HG02571 (cell line): ENCODE measurements around the gene TLCD3A.
"Not testable (repeated sequence)": the region's sequence is repeated elsewhere in the genome, so short reads cannot be mapped to it uniquely, and the experiment has no call there.

Experiments used
- ATAC-seq: cut with Tn5 transposase; IDR thresholded peaks from one replicate; pipeline ENCODE4 v1.9.1; 2021; ENCODE audit warnings: mild to moderate bottlenecking, moderate library complexity; ENCODE audit not compliant: unreplicated experiment

The TLCD3A gene

DNA sequence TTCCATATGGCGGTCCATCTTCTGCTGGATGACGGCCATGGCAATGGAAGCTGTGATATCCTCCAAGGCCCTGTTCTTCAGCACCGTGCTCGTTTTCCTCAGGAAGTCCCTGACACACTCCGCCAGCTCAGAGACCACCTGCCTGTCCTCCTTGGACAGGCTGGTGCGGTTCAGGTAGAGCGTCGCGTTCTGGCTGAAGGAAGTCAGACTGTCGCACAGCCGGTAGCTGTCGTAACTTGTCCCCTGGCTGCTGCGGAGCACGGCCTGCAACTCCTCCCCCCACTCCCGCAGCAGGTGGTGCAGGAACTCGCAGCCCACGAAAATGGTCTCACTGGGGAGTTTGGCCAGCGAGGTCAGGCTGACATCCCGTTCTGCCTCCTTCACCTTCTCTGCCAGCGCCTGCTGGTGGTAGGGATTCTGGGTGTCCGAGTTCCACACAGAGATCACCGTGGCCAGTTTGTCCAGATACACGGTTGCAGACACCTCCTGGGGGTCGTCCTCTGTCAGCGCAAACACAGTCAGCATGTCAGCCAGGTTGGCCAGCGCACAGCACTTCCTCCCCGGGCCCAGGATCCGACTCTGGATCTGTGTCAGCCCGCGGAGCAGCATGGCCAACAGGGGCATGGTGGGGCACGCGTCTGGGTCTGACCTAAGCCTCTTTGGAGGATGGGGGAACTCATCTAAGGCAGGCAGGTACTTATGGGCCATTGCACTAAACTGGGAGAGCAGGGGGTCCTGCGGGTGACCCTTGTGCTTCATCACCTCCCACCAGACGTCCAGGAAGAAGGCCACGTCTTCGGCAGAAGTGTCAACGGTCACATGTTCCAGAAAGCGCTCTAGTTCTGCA is 14.6 kb downstream of the TLCD3A start:
- ATAC-seq = no peak

DNA sequence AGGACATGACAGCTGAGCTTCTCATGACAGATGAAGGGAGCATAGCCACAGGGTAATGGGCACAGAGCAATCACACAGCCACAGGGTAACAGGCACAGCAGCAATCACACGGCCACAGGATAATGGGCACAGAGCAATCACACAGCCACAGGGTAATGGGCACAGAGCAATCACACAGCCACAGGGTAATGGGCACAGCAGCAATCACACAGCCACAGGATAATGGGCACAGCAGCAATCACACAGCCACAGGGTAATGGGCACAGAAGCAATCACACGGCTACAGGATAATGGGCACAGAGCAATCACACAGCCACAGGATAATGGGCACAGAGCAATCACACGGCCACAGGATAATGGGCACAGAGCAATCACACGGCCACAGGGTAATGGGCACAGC is 16.2 kb downstream of the TLCD3A start:
- ATAC-seq = not testable (repeated sequence)

DNA sequence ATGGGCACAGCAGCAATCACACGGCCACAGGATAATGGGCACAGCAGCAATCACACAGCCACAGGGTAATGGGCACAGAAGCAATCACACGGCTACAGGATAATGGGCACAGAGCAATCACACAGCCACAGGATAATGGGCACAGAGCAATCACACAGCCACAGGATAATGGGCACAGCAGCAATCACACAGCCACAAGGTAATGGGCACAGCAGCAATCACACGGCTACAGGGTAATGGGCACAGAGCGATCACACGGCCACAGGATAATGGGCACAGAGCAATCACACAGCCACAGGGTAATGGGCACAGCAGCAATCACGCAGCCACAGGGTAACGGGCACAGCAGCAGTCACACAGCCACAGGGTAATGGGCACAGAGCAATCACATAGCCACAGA is 17.0 kb downstream of the TLCD3A start:
- ATAC-seq = not testable (repeated sequence)

- ATAC-seq = no peak
Observed at GRCh38 chr17:750431-751037, 18.1 kb downstream of the TLCD3A start.

GRCh38 chr17:751269-752001 is 19.0 kb downstream of the TLCD3A start:
- ATAC-seq = peak; percentile 23

GRCh38 chr17:752002-752619 is 19.7 kb downstream of the TLCD3A start, which contains the start of gene GEMIN4:
TSS of gene GEMIN4 (minus strand) at chr17:752264. CDS start at chr17:752142, 122 bp downstream.
- ATAC-seq = peak; percentile 77

- ATAC-seq = no peak
Observed at GRCh38 chr17:752620-753219, 20.3 kb downstream of the TLCD3A start.

- ATAC-seq = no peak
Observed at GRCh38 chr17:753418-753817, 21.0 kb downstream of the TLCD3A start.

DNA sequence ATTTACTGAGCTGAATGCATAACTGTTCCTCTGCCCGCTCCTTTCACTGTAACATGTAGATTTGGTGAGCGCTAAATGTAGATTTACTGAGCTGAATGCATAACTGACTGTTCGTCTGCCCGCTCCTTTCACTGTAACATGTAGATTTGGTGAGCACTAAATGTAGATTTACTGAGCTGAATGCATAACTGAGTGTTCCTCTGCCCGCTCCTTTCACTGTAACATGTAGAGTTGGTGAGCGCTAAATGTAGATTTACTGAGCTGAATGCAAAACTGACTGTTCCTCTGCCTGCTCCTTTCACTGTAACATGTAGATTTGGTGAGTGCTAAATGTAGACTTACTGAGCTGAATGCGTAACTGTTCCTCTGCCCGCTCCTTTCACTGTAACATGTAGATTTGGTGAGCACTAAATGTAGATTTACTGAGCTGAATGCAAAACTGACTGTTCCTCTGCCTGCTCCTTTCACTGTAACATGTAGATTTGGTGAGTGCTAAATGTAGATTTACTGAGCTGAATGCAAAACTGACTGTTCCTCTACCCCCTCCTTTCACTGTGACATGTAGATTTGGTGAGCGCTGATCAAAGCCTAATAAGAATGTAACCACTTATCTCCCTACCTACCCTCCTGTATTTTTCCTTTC is 23.0 kb downstream of the TLCD3A start:
- not testable (repeated sequence) for ATAC-seq

- not testable (repeated sequence) for ATAC-seq
Observed at GRCh38 chr17:756010-756567, 23.7 kb downstream of the TLCD3A start.

DNA sequence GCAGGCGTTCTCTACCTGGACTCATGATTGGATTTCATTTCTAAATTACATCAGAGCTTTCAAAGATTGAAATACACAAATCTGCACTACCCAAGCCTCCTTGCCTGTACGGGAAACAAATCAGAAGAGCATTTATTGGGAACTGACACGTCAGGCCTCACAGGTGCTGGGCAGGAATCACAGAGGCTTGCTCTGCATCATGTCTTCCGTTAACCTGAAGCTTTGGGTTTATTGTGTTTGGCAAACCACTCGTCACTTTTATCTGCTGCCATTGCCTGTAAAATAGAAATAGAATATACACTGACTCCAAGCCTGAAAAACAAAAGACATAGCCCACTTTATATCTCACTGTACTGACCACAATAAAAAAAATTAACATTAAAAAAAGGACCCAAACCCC is 27.6 kb downstream of the TLCD3A start:
- no peak for ATAC-seq

GRCh38 chr17:760371-760770 is 28.0 kb downstream of the TLCD3A start:
- ATAC-seq = no peak

GRCh38 chr17:767076-767475 is 34.7 kb downstream of the TLCD3A start:
- no peak for ATAC-seq

GRCh38 chr17:773016-773415 is 40.6 kb downstream of the TLCD3A start:
- no peak for ATAC-seq

DNA sequence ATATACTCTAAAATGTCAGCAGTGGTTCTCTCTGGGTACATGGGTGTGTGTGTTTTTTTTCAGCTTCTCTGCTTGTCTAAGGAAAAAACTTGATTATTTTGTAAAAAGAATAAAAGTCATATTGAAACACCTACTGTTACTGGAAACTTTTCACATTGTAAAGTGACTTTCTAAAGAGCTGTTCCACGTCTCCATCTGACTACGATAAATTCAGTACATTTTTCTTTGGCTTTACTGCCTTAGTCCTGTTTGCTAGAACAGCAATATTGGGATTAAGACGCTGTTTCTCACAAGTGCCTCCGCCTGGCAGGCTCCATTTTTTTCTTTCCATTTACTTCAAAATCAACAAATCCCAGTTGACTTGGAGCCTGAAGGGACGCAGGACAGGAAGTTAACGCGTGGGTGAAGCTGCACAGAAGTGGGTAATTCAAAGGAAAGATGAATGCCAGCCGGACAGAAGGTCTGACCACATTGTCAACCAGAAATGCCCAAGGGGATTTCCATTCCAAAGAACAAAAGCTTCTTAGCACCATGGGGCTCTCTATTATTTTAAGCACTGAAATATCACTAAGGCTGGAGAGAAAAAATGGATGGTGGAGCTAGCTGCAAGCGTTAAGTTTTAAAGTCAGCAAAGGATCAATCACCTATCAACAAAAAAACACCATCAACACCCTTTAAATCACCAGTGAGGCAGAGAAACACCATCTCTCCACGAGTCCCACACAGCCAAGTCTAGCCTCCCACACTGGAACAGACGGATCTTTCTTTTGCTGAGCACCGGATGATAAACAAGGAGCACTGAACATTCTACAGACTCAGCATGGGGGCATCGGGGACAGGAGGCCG is 41.3 kb downstream of the TLCD3A start:
- ATAC-seq = no peak

DNA sequence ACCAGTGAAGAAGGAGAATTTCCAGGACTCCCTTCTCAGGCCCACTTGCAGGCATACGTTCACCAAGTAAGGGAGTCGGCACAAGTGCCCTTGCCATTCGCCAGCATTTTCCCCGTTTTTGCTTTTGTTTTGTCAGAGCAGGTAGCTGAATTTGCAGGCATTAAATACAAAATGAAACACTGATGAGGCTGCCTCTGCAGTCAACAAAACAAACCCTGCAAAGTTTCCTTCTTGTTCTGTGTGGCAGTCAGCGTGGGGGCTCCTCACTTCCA is 41.9 kb downstream of the TLCD3A start:
- no peak for ATAC-seq

- no peak for ATAC-seq
Observed at GRCh38 chr17:778096-778495, 45.7 kb downstream of the TLCD3A start.

DNA sequence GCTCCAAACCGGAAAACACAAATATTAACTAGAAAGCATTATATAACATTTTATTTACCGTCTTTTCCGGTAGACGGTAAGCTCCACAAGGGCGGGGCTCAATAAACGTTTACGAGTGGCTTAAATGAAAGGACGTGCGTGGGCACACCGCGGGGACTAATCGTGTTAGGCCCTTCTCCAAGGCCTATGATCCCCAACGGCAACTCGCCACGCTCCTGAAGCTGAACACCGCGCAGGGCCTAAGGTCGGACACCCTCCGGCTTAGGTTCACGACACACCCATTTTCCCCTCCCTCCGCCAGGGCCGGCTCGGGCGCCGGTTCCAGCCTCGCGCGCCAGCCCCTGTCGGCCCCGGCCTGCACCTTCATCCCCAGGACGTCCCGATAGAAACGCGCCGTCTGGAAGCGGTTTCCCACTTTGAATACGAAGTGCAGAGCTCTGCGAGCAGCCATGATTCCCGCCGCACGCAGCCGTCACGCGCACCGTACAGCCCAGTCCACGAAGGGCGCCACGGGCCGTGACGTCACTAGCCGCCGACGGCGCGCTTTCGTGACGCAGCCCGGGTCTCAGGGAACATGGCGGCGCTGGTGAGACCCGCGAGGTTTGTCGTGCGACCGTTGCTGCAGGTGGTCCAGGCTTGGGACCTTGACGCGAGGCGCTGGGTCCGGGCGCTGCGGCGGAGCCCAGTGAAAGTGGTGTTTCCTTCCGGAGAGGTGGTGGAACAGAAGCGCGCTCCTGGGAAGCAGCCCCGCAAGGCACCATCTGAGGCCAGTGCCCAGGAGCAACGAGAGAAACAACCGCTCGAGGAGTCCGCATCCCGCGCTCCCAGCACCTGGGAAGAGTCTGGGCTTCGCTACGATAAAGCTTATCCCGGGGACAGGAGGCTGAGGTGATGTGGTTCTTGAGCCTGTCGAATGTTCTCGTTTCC is 49.7 kb downstream of the TLCD3A start, which contains the start of the genes GLOD4 and MRM3:
GLOD4 (minus strand) TSS at position 476 of the 927 bp plus-strand sequence; CDS start at position 451, 25 bp downstream.
MRM3 (plus strand) TSS at position 549 of the 927 bp plus-strand sequence; CDS start at position 575, 26 bp downstream.
- ATAC-seq = peak; percentile 89
